H9 (cell line): ENCODE data around the gene EGFL6. TPM values are rescaled to one million over a fixed set of nuclear protein-coding genes. Genes with fewer than 3 reads are reported as not detected.

Source experiments
- DNase-seq: peaks from one replicate; pipeline ENCODE4 v3.0.0-alpha.2; 2017
- H2AFZ ChIP-seq: one replicate; pipeline ENCODE4 v1.6.1; 2013; ENCODE audit warnings: mild to moderate bottlenecking, low read length, control low read depth, moderate library complexity
- H2AK5ac ChIP-seq: 2 replicates; pipeline ENCODE4 v1.6.1; 2013; ENCODE audit warnings: low read length, control low read depth, mixed read lengths; ENCODE audit not compliant: insufficient read length
- H2BK120ac ChIP-seq: one replicate; pipeline ENCODE4 v1.6.1; 2013; ENCODE audit warnings: low read depth, mild to moderate bottlenecking, low read length, control low read depth, inconsistent platforms; ENCODE audit not compliant: poor library complexity, severe bottlenecking
- H2BK12ac ChIP-seq: 2 replicates; pipeline ENCODE4 v1.6.1; 2013; ENCODE audit warnings: low read length, control low read depth, mixed read lengths, low read depth; ENCODE audit not compliant: insufficient read length
- H2BK15ac ChIP-seq: 2 replicates; pipeline ENCODE4 v1.6.1; 2013; ENCODE audit warnings: low read depth, low read length, control low read depth
- H2BK20ac ChIP-seq: one replicate; pipeline ENCODE4 v1.6.1; 2013; ENCODE audit warnings: low read depth, mild to moderate bottlenecking, low read length, control low read depth, inconsistent platforms; ENCODE audit not compliant: poor library complexity, severe bottlenecking
- H2BK5ac ChIP-seq: 2 replicates; pipeline ENCODE4 v1.6.1; 2013; ENCODE audit warnings: low read length, control low read depth, mixed read lengths; ENCODE audit not compliant: insufficient read length
- H3K14ac ChIP-seq: 2 replicates; pipeline ENCODE4 v1.6.1; 2013; ENCODE audit warnings: low read length, control low read depth; ENCODE audit not compliant: insufficient read depth
- H3K18ac ChIP-seq: 2 replicates; pipeline ENCODE4 v1.6.1; 2013; ENCODE audit warnings: low read depth, mild to moderate bottlenecking, mixed read lengths, low read length, control low read depth; ENCODE audit not compliant: insufficient read length
- H3K23ac ChIP-seq: 2 replicates; pipeline ENCODE4 v1.6.1; 2013; ENCODE audit warnings: low read length, control low read depth, mixed read lengths, low read depth; ENCODE audit not compliant: insufficient read length
- H3K23me2 ChIP-seq: 2 replicates; pipeline ENCODE4 v1.6.1; 2013; ENCODE audit warnings: low read depth, mild to moderate bottlenecking, mixed read lengths, low read length, control low read depth; ENCODE audit not compliant: insufficient read length, poor library complexity, severe bottlenecking
- H3K27ac ChIP-seq: 2 replicates; pipeline ENCODE4 v1.5.1; 2013; ENCODE audit warnings: low read length, control low read depth, mixed read lengths, low read depth; ENCODE audit not compliant: insufficient read length
- H3K27me3 ChIP-seq: 2 replicates; pipeline ENCODE4 v1.6.1; 2013; ENCODE audit warnings: low read length, control low read depth, inconsistent platforms; ENCODE audit not compliant: insufficient read depth
- H3K4ac ChIP-seq: 2 replicates; pipeline ENCODE4 v1.6.1; 2013; ENCODE audit warnings: low read depth, mild to moderate bottlenecking, control low read depth, inconsistent platforms, low read length, moderate library complexity
- H3K4me1 ChIP-seq: 2 replicates; pipeline ENCODE4 v1.6.1; 2013; ENCODE audit warnings: low read length, control low read depth, inconsistent platforms; ENCODE audit not compliant: insufficient read depth
- H3K4me2 ChIP-seq: 2 replicates; pipeline ENCODE4 v1.6.1; 2013; ENCODE audit warnings: low read length, control low read depth, mixed read lengths; ENCODE audit not compliant: insufficient read length, insufficient read depth
- H3K56ac ChIP-seq: 2 replicates; pipeline ENCODE4 v1.6.1; 2013; ENCODE audit warnings: low read depth, mild to moderate bottlenecking, mixed read lengths, low read length, control low read depth; ENCODE audit not compliant: insufficient read length
- H3K79me1 ChIP-seq: 2 replicates; pipeline ENCODE4 v1.6.1; 2013; ENCODE audit warnings: low read depth, mild to moderate bottlenecking, moderate library complexity, low read length, control low read depth, inconsistent platforms; ENCODE audit not compliant: insufficient read depth, poor library complexity, severe bottlenecking
- H3K79me2 ChIP-seq: 2 replicates; pipeline ENCODE4 v1.6.1; 2013; ENCODE audit warnings: low read length, control low read depth, inconsistent platforms; ENCODE audit not compliant: insufficient read depth
- H3K9ac ChIP-seq: 2 replicates; pipeline ENCODE4 v1.6.1; 2013; ENCODE audit warnings: low read length, control low read depth, mixed read lengths; ENCODE audit not compliant: insufficient read length; ENCODE audit errors: extremely low read depth
- H3K9me3 ChIP-seq: one replicate; pipeline ENCODE4 v1.6.1; 2013; ENCODE audit warnings: low read depth, low read length, inconsistent platforms; ENCODE audit not compliant: control insufficient read depth
- H3T11ph ChIP-seq: one replicate; pipeline ENCODE4 v1.6.1; 2013; ENCODE audit warnings: mild to moderate bottlenecking, low read length, control low read depth, inconsistent platforms
- H4K20me1 ChIP-seq: one replicate; pipeline ENCODE4 v1.6.1; 2013; ENCODE audit not compliant: control insufficient read depth, insufficient read length, insufficient read depth
- H4K5ac ChIP-seq: 2 replicates; pipeline ENCODE4 v1.6.1; 2013; ENCODE audit warnings: low read depth, mild to moderate bottlenecking, mixed read lengths, low read length, control low read depth; ENCODE audit not compliant: insufficient read length
- H4K8ac ChIP-seq: replicated peaks from 2 replicates; pipeline ENCODE4 v1.6.1; 2013; ENCODE audit warnings: low read length, control low read depth, mixed read lengths, low read depth; ENCODE audit not compliant: insufficient read length
- H4K91ac ChIP-seq: 2 replicates; pipeline ENCODE4 v1.6.1; 2013; ENCODE audit warnings: low read depth, mild to moderate bottlenecking, moderate library complexity, mixed read lengths, low read length, control low read depth; ENCODE audit not compliant: insufficient read length
- H3K27ac Mint-ChIP-seq, 3 experiments: 2 replicates in 2 of 3; 3 replicates in 1 of 3; pipeline ENCODE4 v1.8.0; 2020 to 2021; ENCODE audit warnings: mixed read lengths in 3 of 3, mild to moderate bottlenecking in 1 of 3, moderate library complexity in 1 of 3
- H3K27me3 Mint-ChIP-seq: 2 replicates; pipeline ENCODE4 v1.8.0; 2021; ENCODE audit warnings: low read depth, mild to moderate bottlenecking, moderate library complexity, mixed read lengths
- H3K36me3 Mint-ChIP-seq, 3 experiments: 2 replicates in 2 of 3; 3 replicates in 1 of 3; pipeline ENCODE4 v1.8.0; 2020 to 2021; ENCODE audit warnings: low read depth in 3 of 3, mixed read lengths in 3 of 3; ENCODE audit not compliant: insufficient read depth in 1 of 3
- H3K4me1 Mint-ChIP-seq, 2 experiments: 2 replicates each; pipeline ENCODE4 v1.8.0; 2020; ENCODE audit warnings: mixed read lengths in 2 of 2
- H3K4me3 Mint-ChIP-seq, 2 experiments: 2 replicates in 1 of 2; 3 replicates in 1 of 2; pipeline ENCODE4 v1.8.0; 2020 to 2021; ENCODE audit warnings: mild to moderate bottlenecking in 2 of 2, mixed read lengths in 2 of 2, moderate library complexity in 1 of 2
- H3K9me3 Mint-ChIP-seq, 2 experiments: 2 replicates in 1 of 2; 3 replicates in 1 of 2; pipeline ENCODE4 v1.8.0; 2020; ENCODE audit warnings: mild to moderate bottlenecking in 2 of 2, mixed read lengths in 2 of 2, moderate library complexity in 1 of 2
- CTCF ChIP-seq: fragments of 200-600 bp; sonication (generic); conservative IDR thresholded peaks from 3 replicates; pipeline ENCODE4 v1.8.0; 2021; ENCODE audit warnings: antibody characterized with exemption, mild to moderate bottlenecking
- WGBS: extraction: QIAGEN DNeasy Blood & Tissue Kit; methylation state at CpG from one replicate; pipeline ENCODE4 v1.1.7; 2013; ENCODE audit warnings: missing lambda C conversion rate, low lambda C conversion rate, mixed read lengths; ENCODE audit not compliant: insufficient read length; ENCODE audit errors: extremely low coverage; 5-methylcytosine and 5-hydroxymethylcytosine counted together
- total RNA-seq: library from RNA; stranded (reverse); gene quantifications from 2 replicates; pipeline ENCODE4 v1.2.1, GENCODE V29; 2021

The EGFL6 gene
- total RNA-seq, 1 experiment from 2014 or later, result 0.94 TPM

- Mint-ChIP-seq H3K4me3 (no peak overlapping the region), H3K27ac (no peak overlapping the region), H3K4me1 (no peaks in the 10 kb centered on the region), H3K27me3 (no peaks in the 10 kb centered on the region; the same call in 1 of the 2 replicates), H3K36me3 (no peaks in the 10 kb centered on the region), H3K9me3 (peaks cover 25 to 29% of the 10 kb centered on the region in 2 experiments)
- DNase-seq, result no peak
- H2AFZ ChIP-seq, result no peak overlapping the region
- H3T11ph ChIP-seq, result no peak overlapping the region
- H4K91ac ChIP-seq, result no peak overlapping the region
- no peak overlapping the region for H3K14ac ChIP-seq
- H3K27ac ChIP-seq, result no peak overlapping the region
- no CpG with 5 or more reads among the region's 4 CpGs for WGBS
- H2BK15ac ChIP-seq, result no peak overlapping the region
- no peak overlapping the region for H3K9ac ChIP-seq
- H3K23me2 ChIP-seq, result no peaks in the 10 kb centered on the region
- no peak overlapping the region for H2BK5ac ChIP-seq
- no peak overlapping the region for H2AK5ac ChIP-seq
- H3K4me1 ChIP-seq, result no peaks in the 10 kb centered on the region
- no peaks in the 10 kb centered on the region for H3K9me3 ChIP-seq
- no peaks in the 10 kb centered on the region for H3K27me3 ChIP-seq
- no peak for TF ChIP-seq CTCF
- no peaks in the 10 kb centered on the region for H4K20me1 ChIP-seq
- no peak overlapping the region for H2BK120ac ChIP-seq
- no peak overlapping the region for H3K23ac ChIP-seq
- no peak overlapping the region for H3K56ac ChIP-seq
- H3K79me1 ChIP-seq, result no peaks in the 10 kb centered on the region
- H3K4me2 ChIP-seq, result no peak overlapping the region
- no peak overlapping the region for H2BK12ac ChIP-seq
- H3K79me2 ChIP-seq, result no peaks in the 10 kb centered on the region
- no peak overlapping the region for H3K18ac ChIP-seq
- no peak overlapping the region for H3K4ac ChIP-seq
- no peak overlapping the region for H4K8ac ChIP-seq
- H2BK20ac ChIP-seq, result no peak overlapping the region
- no peak overlapping the region for H4K5ac ChIP-seq
These were observed 12.2 kb downstream of the EGFL6 start for GRCh38 chrX:13581554-13581953.
